GM19397 (cell line): Measurements from ENCODE around the gene MADCAM1.
A peak's percentile ranks its signal among the peaks of the same experiment; 100 is the strongest.

Experiments used
- ATAC-seq: cut with Tn5 transposase; IDR thresholded peaks from one replicate; pipeline ENCODE4 v1.9.1; 2021; ENCODE audit warnings: mild to moderate bottlenecking, moderate library complexity; ENCODE audit not compliant: unreplicated experiment

The MADCAM1 gene

DNA sequence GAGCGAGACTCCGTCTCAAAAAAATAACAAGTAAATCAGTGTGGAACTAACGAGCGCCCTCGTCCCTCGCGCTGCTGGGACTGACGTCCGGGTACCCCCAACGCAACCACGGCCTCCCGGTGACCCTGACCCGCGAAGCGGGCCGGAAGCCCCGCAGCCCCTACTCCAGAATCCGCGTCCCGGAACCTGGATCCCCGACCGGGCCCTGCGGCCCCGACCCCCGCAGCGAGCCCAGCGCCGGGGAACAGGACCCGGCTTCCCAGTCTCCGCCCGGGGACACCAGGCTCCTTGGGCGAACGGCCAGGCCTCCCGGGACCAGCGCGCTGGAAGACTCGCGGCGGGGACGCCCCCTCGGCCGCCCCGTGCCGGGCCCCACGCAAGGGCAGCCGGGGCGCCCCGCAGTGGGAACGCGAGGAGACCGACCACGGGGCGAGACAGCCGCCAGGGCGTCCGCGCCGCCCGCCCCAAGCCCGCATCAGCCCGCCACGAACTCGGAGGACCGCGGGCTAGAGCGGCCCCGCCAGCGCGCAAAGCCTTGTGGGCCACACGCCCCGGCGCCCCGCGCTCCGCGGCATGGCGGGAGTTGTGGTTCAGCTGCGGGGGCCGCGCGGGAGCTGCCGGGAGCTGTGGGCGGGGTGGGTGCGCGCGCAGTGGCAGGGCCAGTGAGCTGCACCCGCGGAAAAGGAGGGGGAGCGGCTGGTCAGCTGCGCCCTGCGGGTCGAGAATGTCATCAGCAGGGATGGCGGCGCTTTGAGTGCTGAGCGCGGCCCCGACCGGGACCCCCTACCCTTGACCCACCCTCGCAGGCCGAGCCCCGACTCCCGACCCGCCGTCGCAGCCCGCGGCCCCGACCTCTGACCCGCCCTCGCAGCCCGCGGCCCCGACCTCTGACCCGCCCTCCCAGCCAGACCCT, 7.5 kb upstream of the MADCAM1 start:
- ATAC-seq: peak; percentile 88

DNA sequence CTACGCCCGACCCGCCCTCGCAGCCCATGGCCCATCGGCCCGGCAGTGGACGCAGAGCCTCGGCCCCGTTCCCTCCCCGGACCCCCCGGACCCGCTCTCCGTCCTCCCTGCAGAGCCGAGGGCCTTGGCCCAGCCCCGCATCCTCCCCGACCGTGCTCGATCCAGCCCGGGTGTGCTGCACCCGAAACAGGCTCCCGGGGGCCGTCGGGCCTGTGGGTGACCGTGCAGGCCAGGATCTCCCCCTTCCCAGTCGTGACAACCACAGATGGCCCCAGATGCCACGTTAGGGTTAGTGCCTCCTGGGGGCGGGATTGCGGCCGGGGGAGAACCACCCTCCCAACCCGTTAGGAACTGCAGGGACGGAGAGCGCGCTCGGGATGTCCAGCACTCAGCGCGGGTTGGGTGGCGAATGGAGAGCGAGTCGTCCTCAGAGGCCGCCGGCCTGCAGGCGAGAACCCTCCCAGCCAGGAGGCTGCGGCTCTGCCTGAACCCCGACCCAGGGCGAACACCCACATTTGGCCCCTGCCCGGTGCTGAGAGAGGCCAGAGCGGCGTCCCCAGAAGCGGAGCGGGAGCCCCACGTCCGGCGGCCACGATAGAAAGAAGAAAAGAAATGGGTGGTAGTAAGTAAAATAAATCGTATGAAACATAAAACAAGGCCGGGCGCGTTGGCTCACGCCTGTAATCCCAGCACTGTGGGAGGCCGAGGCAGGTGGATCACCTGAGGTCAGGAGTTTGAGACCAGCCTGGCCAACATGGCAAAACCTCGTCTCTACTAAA, 6.7 kb upstream of the MADCAM1 start:
- peak; percentile 5 for ATAC-seq

DNA sequence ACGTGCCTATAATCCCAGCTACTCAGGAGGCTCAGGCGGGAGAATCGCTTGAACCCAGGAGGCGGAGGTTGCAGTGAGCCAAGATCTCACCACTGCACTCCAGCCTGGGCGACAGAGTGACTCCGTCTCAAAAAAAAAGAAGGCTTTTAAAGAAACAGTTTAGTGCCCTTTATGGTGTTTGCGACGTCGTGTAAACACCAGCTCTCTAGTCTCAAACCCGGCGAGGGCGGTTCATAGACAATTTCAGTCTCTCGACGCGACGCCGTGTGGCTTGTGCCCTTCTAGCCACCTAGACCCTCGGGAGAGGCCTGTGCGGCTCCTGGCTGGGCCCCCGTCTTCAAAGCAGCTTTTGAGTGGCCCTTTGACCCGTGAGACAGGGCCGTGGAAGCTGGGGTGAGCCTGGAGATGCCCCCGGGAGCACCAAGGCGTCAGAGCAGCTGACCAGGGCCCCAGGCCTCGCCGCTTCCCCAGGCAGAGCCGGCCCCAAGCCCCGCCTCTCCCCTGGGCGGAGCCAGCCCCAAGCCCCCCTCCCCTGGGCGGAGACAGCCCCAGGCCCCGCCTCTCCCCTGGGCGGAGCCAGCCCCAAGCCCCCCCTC, 5.0 kb upstream of the MADCAM1 start:
- no peak for ATAC-seq

DNA sequence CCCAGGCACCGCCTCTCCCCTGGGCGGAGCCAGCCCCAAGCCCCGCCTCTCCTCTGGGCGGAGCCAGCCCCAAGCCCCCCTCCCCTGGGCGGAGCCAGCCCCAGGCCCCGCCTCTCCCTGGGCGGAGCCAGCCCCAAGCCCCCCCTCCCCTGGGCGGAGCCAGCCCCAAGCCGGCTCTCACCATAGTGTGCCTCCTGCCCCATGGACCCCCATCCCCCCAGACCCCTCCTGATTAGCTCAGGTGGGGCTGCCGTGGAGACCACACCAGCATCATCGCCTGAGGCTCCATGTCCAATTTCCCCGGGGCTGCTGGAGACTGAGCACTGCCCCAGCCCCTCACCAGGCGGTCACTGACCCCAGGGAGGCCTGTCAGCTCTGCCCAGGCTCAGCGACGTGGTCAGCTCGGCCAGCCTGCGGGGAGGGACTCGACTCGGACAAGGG, 4.2 kb upstream of the MADCAM1 start:
- no peak for ATAC-seq

DNA sequence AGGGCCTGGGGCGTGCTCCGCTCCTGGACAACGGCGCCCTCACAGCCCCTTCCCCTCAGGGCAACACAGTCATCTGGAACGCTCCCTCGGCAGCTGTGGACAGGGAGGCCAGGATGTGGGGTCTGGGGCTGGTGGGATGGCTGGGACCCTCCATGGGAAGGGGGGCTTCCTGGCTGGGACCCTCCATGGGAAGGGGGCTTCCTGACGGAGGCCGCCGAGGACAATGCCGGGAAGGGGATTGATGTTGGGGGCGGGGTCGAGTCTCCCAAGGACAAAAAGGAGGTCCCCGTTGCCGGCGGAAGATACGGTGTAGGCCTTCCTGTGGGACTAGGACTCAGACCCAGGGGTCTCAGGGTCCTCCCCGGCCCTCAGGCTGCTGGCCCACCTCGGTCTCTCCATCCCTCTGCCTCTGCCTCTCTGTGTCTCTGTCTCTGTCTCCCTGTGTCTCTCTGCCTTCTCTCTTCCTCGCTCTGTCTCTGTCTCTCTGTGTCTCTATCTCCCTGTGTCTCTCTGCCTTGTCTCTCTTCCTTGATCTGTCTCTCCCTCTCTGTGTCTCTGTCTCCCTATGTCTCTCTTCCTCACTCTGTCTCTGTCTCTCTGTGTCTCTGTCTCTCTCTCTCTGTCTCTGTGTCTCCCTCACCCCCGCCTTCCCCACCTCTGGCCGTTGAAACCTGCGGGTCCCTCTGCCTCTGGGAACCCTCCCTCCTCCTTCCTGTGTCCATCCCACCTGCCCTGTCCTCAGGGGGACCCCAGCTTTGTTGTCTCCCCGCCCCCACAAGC, 2.7 kb upstream of the MADCAM1 start:
- ATAC-seq: no peak

DNA sequence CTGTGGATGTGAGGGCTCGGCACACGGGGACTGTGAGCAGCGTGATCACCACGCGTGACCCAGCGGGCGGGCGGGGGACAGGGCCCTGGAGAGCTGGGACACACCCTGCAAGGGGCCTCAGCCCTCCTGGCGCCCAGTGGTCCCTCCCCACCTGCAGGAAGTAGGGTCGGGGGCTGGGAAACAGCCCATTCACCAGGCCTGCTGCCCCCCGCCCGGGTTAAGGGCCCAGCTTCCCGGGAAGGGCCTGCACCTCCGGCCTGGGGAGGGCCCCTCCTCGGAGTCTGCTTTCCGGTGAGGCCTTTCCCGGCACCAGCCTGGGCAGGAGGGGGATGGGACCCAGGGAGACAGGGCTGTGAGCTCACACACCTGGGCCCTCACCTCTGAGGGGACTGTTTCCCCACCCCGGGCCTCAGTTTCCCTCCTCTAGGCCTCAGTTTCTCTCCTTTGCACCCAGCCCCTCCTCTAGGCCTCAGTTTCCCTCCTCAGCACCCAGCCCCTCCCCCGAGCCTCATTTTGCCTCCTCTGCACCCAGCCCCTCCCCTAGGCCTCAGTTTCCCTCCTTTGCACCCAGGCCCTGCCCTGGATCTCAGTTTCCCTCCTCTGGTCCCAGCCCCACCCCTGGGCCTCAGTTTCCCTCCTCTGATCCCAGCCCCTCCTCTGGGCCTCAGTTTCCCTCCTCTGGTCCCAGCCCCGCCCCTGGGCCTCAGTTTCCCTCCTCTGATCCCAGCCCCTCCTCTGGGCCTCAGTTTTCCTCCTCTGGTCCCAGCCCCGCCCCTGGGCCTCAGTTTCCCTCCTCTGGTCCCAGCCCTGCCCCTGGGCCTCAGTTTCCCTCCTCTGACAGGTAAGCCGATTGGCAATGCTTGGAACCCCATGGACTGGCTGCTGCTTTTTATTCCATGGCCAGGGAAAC, 1.9 kb upstream of the MADCAM1 start:
- ATAC-seq: no peak

DNA sequence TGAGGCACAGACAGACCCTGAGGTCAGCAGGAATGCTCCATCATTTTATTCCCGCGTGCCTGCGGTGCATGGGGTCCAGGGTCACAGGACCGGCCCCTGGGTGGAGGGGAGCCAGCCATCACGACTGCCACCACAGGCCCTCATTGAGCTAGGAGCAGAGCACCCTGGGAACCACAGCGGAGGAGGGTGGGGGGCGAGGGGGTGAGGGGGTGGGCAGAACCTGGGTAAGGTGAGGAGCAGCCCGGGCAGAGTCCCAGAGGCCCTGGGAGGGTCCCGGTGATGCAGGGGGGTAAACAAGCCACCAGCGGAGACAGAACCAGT, 1.2 kb upstream of the MADCAM1 start:
- ATAC-seq: no peak

DNA sequence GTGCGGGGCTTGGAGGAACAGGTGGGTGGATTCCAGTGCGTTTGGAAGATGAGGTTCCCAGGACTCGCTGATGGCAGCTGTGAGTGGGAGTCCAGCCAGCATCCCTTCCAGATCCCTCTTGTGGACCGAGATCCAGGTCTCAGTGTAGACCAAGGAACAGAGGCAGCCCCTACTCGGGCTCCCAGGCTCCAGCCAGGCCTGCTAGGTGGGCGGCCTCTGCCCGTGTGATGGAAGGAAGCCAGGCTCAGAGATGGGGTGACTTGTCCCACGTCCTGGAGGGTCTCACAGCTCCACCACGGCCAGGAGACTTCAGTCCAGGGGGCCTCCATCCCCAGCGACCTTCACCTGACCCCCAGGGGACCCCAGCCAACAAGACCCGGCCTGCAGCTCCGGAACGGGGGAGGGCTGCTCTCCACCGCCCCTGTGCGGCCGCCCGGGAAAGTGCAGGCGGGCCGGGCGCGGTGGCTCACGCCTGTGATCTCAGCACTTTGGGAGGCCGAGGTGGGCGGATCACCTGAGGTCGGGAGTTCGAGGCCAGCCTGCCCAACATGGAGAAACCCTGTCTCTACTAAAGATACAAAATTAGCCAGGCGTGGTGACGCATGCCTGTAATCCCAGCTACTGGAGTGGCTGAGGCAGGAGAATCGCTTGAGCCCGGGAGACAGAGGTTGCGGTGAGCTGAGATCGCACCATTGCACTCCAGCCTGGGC, 729 bp upstream of the MADCAM1 start:
- no peak for ATAC-seq

DNA sequence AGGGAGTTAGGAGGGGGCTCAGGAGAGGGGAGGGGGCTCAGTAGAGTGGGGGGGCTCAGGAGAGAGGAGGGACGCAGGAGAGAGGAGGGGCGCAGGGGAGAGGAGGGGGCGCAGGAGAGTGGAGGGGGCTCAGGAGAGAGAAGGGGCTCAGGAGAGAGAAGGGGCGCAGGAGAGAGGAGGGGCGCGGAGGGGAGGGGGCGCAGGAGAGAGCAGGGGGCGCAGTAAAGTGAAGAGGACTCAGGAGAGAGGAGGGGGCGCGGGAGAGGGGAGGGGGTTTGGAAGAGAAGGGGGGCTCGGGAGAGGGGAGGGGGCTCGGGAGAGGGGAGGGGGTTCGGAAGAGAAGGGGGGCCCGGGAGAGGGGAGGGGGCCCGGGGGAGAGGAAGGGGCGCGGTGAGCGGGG, 700 bp downstream of the MADCAM1 start:
- no peak for ATAC-seq

DNA sequence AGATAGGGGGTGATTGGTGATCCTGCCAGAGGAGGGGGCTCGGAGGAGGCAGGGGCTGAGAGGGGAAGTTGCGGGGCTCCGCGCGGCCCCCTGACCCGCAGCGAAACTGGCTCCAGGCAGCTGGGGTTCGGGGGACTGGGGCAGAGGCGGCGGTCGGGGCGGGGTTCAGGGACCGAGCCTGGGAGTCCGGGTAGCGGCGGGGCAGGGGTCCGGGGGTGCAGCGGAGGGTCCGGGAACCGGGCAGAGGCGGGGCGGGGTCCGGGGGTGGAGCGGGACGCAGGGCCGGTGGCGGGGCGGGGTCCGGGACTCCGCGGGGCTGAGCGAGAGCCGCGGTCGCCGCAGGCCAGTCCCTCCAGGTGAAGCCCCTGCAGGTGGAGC, 1.2 kb downstream of the MADCAM1 start:
- ATAC-seq: no peak

DNA sequence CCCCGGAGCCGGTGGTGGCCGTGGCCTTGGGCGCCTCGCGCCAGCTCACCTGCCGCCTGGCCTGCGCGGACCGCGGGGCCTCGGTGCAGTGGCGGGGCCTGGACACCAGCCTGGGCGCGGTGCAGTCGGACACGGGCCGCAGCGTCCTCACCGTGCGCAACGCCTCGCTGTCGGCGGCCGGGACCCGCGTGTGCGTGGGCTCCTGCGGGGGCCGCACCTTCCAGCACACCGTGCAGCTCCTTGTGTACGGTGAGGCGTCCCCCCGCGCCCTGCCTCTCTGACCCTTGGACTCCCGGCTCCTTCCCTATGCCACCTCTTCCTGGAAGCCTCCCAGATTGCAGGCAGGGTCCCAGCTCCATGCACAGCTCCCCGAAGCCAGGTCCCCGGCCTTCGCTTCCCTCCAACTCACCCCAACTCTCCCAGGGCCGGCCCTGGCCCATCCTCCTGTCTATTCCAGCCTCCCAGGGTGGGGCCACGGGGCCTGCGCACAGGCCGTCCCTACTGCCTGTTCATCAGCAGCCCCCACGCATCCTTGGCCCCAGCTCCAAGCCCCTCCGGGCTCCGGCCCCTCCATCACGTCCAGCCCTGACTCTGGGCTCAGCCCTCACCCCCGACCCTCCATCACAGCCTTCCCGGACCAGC, 1.7 kb downstream of the MADCAM1 start:
- ATAC-seq: no peak

DNA sequence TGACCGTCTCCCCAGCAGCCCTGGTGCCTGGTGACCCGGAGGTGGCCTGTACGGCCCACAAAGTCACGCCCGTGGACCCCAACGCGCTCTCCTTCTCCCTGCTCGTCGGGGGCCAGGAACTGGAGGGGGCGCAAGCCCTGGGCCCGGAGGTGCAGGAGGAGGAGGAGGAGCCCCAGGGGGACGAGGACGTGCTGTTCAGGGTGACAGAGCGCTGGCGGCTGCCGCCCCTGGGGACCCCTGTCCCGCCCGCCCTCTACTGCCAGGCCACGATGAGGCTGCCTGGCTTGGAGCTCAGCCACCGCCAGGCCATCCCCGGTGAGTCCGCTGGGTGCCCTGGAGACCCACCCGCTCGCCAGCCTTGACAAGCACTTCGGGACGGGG, 2.2 kb downstream of the MADCAM1 start:
- ATAC-seq: no peak

DNA sequence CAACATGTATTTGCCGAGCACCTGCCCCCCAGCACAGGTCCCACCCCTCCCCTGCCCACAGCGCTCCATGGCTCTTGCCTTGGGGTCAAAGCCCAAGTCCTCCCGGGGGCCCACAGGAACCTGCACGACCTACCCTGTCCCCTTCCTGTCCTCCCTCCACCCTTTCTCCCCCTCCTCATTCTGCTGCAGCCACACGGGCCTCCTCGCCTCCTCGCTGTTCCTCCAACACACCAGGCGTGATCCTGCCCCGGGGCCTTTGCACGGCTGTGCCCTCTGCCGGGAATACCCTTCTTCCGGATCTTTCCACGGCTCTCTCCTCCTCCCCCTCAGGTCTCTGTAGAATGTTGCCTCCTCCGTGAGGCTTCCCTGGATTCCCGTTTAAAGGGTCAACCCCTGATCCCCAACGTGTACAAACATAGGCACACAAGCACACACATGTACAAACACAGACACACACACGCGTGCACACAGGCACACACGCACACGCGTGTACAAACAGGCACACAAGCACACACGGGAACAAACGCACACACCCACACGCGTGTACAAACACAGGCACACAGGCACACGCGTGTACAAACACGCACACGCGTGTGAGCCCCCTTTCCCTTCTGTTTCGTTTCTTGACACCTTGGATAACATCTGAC, 2.8 kb downstream of the MADCAM1 start:
- ATAC-seq: no peak

DNA sequence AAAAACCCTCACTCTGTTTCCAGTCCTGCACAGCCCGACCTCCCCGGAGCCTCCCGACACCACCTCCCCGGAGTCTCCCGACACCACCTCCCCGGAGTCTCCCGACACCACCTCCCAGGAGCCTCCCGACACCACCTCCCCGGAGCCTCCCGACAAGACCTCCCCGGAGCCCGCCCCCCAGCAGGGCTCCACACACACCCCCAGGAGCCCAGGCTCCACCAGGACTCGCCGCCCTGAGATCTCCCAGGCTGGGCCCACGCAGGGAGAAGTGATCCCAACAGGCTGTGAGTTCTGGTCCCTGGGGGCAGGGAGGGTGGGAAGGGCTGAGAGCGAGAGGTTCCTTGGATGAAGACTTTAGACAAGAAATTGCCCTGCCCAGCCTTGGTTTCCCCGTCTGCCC, 5.4 kb downstream of the MADCAM1 start:
- ATAC-seq: no peak

DNA sequence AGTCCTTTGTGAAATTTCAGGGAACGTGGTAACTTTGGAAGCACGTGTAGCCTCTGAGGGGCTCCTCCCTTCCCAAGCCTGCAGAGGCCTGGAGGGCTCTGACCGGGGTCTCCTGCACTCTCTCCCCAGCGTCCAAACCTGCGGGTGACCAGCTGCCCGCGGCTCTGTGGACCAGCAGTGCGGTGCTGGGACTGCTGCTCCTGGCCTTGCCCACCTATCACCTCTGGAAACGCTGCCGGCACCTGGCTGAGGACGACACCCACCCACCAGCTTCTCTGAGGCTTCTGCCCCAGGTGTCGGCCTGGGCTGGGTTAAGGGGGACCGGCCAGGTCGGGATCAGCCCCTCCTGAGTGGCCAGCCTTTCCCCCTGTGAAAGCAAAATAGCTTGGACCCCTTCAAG, 8.3 kb downstream of the MADCAM1 start:
- ATAC-seq: no peak

DNA sequence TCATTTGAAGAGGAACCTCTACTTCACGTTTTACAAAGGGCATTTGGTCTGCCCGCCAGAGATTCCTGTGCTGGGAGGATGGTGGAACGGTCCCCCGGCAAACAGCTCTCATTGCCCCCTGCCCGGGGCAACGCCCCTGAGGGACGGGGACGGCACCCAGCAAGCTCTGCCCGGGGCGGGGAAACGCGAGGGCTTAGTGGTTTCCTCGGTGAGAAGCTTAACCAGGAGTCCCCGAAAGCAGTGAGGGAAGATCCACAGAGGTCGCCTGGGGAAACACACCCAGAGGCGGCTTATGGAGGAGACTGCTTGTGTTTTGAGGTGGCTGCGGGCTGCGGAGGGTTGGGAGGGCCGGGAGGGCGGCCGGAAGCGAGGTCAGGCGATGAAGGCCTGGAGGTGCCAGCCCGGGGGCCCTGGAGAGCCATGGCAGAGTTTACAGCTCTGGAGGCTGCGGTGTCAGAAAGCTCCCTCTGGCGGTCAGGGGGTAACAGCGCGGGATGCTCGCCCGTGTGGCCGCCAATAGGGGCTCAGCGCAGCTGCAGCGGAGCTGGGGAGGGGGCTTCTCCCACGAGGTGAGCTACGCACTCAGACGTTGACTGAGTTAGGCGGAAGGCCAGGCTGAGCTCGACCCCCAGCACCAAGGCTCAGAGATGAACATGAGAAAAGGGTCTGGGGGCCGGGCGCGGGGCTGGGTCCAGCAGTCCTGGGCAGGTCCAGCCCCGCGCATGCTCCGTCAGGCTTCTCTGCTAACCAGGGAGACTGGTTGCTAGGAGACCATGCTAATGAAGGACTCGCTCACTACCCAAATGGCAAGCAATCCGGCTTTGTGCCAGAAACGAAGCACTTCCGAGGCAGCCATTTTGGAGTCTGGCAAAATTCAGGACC, 10.4 kb downstream of the MADCAM1 start:
- ATAC-seq: peak; percentile 63
